Measurements from ENCODE around the gene GRM4.

Gene GRM4

GRCh38 chr6:34106421-34106820 is 39.5 kb downstream of the GRM4 start:
- DNase-seq, result no peak

- no peak for DNase-seq
These were observed 41.3 kb downstream of the GRM4 start for GRCh38 chr6:34104628-34105027.

GRCh38 chr6:34104186-34104585 is 41.7 kb downstream of the GRM4 start:
- DNase-seq, result no peak

- no peak for DNase-seq
These were observed 42.6 kb downstream of the GRM4 start for GRCh38 chr6:34103321-34103720.

- DNase-seq, result no peak
These were observed 43.2 kb downstream of the GRM4 start for GRCh38 chr6:34102696-34103095.

- DNase-seq, result no peak
These were observed 43.7 kb downstream of the GRM4 start for GRCh38 chr6:34102099-34102656.

GRCh38 chr6:34100788-34101187 is 45.1 kb downstream of the GRM4 start:
- no peak for DNase-seq

- no peak for DNase-seq
These were observed 46.0 kb downstream of the GRM4 start for GRCh38 chr6:34099878-34100277.

- no peak for DNase-seq
These were observed 47.6 kb downstream of the GRM4 start for GRCh38 chr6:34098045-34098936.

- no peak for DNase-seq
These were observed 49.1 kb downstream of the GRM4 start for GRCh38 chr6:34096814-34097213.

GRCh38 chr6:34096193-34096592 is 49.7 kb downstream of the GRM4 start:
- DNase-seq, result no peak

- DNase-seq, result no peak
These were observed 50.1 kb downstream of the GRM4 start for GRCh38 chr6:34095741-34096140.

- DNase-seq, result no peak
These were observed 50.8 kb downstream of the GRM4 start for GRCh38 chr6:34095136-34095505.

- no peak for DNase-seq
These were observed 51.3 kb downstream of the GRM4 start for GRCh38 chr6:34094474-34095135.

GRCh38 chr6:34093854-34094430 is 51.9 kb downstream of the GRM4 start:
- no peak for DNase-seq

GRCh38 chr6:34093206-34093605 is 52.7 kb downstream of the GRM4 start:
- DNase-seq, result no peak

- DNase-seq, result no peak
These were observed 53.3 kb downstream of the GRM4 start for GRCh38 chr6:34092631-34093030.

GRCh38 chr6:34090935-34091334 is 55.0 kb downstream of the GRM4 start:
- no peak for DNase-seq

- DNase-seq, result no peak
These were observed 55.4 kb downstream of the GRM4 start for GRCh38 chr6:34090529-34090928.

- DNase-seq, result no peak
These were observed 59.3 kb downstream of the GRM4 start for GRCh38 chr6:34086558-34086957.

GRCh38 chr6:34085453-34086170 is 60.3 kb downstream of the GRM4 start:
- DNase-seq, result no peak

- DNase-seq, result no peak
These were observed 61.1 kb downstream of the GRM4 start for GRCh38 chr6:34084591-34085290.
